GM18951 (cell line): ENCODE measurements around the gene IQCK.
"Not testable (repeated sequence)": the region's sequence is repeated elsewhere in the genome, so short reads cannot be mapped to it uniquely, and the experiment has no call there.

Experiments used
- POLR2A ChIP-seq: IDR thresholded peaks from 4 replicates; pipeline ENCODE4 v1.6.1; 2011; ENCODE audit warnings: mild to moderate bottlenecking; ENCODE audit not compliant: insufficient read length, insufficient read depth; ENCODE audit errors: extremely low read depth
- in situ Hi-C: fragments of 300-500 bp; cut with MboI; formaldehyde crosslinking; loops from one replicate; pipeline ENCODE4 v1.12.0; 2022; ENCODE audit warnings: low sequenced_read_pairs, mixed read lengths, inconsistent platforms; ENCODE audit not compliant: unreplicated experiment

IQCK gene

GRCh38 chr16:19785512-19786130 lies 67.5 kb downstream of the IQCK start:
- no peak for TF ChIP-seq POLR2A
- in situ Hi-C loops = no loop called here

GRCh38 chr16:19801369-19801768 lies 83.3 kb downstream of the IQCK start:
- in situ Hi-C loops = not testable (repeated sequence)

- in situ Hi-C loops = not testable (repeated sequence)
Measured at GRCh38 chr16:19801824-19802223, 83.8 kb downstream of the IQCK start.

GRCh38 chr16:19802612-19803011 lies 84.5 kb downstream of the IQCK start:
- in situ Hi-C loops = no loop called here

GRCh38 chr16:19804538-19805323 lies 86.7 kb downstream of the IQCK start:
- TF ChIP-seq POLR2A = no peak
- in situ Hi-C loops = no loop called here

More at GRCh38 chr16:19802612-19803011, 84.5 kb downstream of the IQCK start:
- no peak for TF ChIP-seq POLR2A

- no peak for TF ChIP-seq POLR2A
Measured at GRCh38 chr16:19805459-19806162, 87.5 kb downstream of the IQCK start.

GRCh38 chr16:19808061-19808641 lies 90.1 kb downstream of the IQCK start:
- no peak for TF ChIP-seq POLR2A
- in situ Hi-C loops = no loop called here

More at GRCh38 chr16:19805459-19806162, 87.5 kb downstream of the IQCK start:
- in situ Hi-C loops = no loop called here

GRCh38 chr16:19809121-19809635 lies 91.1 kb downstream of the IQCK start:
- in situ Hi-C loops = no loop called here
- no peak for TF ChIP-seq POLR2A

- in situ Hi-C loops = no loop called here
- TF ChIP-seq POLR2A = no peak
Measured at GRCh38 chr16:19809693-19810092, 91.6 kb downstream of the IQCK start.

GRCh38 chr16:19810817-19811731 lies 93.0 kb downstream of the IQCK start:
- in situ Hi-C loops = no loop called here
- no peak for TF ChIP-seq POLR2A

- in situ Hi-C loops = no loop called here
- no peak for TF ChIP-seq POLR2A
Measured at GRCh38 chr16:19812986-19813385, 94.9 kb downstream of the IQCK start.

GRCh38 chr16:19815418-19815817 lies 97.3 kb downstream of the IQCK start:
- no peak for TF ChIP-seq POLR2A
- in situ Hi-C loops = no loop called here
